Duodenal mucosa (tissue), 2 donors: Measurements from ENCODE around the gene RAF1.
"Not testable (repeated sequence)": the region's sequence is repeated elsewhere in the genome, so short reads cannot be mapped to it uniquely, and the experiment has no call there.

Experiments used
- H3K27ac ChIP-seq: one replicate; pipeline ENCODE4 v1.7.0; 2013; ENCODE audit warnings: low read depth, low read length
- H3K27me3 ChIP-seq, 2 donors: one replicate each; pipeline ENCODE4 v1.7.0; 2013; ENCODE audit warnings: low read length in 2 of 2, control low read depth in 1 of 2; ENCODE audit not compliant: insufficient read depth in 2 of 2, control insufficient read depth in 1 of 2
- H3K36me3 ChIP-seq, 2 donors: one replicate each; pipeline ENCODE4 v1.7.0; 2013; ENCODE audit warnings: low read length in 2 of 2, control low read depth in 1 of 2; ENCODE audit not compliant: insufficient read depth in 2 of 2, control insufficient read depth in 1 of 2
- H3K4me1 ChIP-seq, 2 donors: one replicate each; pipeline ENCODE4 v1.7.0; 2013; ENCODE audit warnings: low read length in 2 of 2, control low read depth in 1 of 2; ENCODE audit not compliant: insufficient read depth in 2 of 2, control insufficient read depth in 1 of 2
- H3K4me3 ChIP-seq, 2 donors: one replicate each; pipeline ENCODE4 v1.7.0; 2013; ENCODE audit warnings: low read length in 2 of 2, low read depth in 1 of 2
- H3K9ac ChIP-seq, 2 donors: one replicate each; pipeline ENCODE4 v1.7.0; 2013; ENCODE audit warnings: low read length in 2 of 2, low read depth in 1 of 2
- H3K9me3 ChIP-seq, 2 donors: one replicate each; pipeline ENCODE4 v1.7.0; 2013; ENCODE audit warnings: low read length in 2 of 2, control low read depth in 1 of 2; ENCODE audit not compliant: control insufficient read depth in 1 of 2

Gene RAF1

DNA sequence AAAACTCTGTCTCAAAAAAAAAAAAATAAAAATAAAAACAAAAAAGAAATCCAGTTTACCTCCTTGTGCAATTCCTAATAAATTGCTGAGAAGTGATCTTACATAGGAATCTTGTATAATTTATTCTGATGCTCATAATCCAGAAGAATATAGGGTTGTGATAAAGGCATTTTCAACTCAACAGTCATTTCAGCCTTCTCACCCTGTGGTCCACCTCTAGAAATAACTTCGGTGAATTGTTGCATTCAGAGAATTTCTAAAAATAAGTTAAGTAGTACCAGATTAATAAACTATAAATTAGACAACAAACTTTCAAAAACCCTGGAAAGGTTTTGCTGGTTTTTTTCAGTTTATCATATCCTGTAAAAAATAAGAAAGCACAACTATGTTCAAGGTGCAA, 20.2 kb downstream of the RAF1 start:
- no peak overlapping the region for H3K4me3 ChIP-seq
- no peaks in the 10 kb centered on the region for H3K9me3 ChIP-seq
- H3K4me1 ChIP-seq: peaks cover 7 to 14% of the 10 kb centered on the region in 2 donors
- H3K9ac ChIP-seq: no peak overlapping the region
- H3K36me3 ChIP-seq: no peaks in the 10 kb centered on the region
- no peak overlapping the region for H3K27ac ChIP-seq
- no peaks in the 10 kb centered on the region for H3K27me3 ChIP-seq

DNA sequence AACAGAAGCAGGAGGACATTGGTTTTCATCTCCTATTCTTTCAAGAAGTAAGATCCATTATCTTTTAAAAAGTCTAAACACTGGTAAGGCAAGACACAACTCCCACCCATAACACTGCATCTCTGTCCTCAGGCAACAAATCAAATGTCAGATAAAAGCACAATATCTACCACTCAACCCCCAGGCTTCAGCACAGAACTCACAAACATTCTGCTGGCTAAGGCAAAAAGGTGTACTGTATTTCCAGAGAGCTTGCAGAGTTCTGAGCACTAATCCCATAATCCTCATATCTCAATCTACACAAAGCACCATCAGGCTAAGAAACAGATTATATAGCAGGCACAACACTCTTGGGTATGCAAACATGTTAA, 20.9 kb downstream of the RAF1 start:
- no peak overlapping the region for H3K27ac ChIP-seq

GRCh38 chr3:12640853-12641252, 23.1 kb downstream of the RAF1 start:
- not testable (repeated sequence) for H3K27ac ChIP-seq, H3K4me3 ChIP-seq, H3K9me3 ChIP-seq, H3K9ac ChIP-seq, H3K36me3 ChIP-seq, H3K27me3 ChIP-seq
- H3K4me1 ChIP-seq: peaks cover 5 to 15% of the 10 kb centered on the region in 2 donors

More for the DNA sequence above, 20.9 kb downstream of the RAF1 start:
- Histone ChIP-seq H3K9me3 (no peaks in the 10 kb centered on the region), H3K36me3 (no peaks in the 10 kb centered on the region), H3K27me3 (no peaks in the 10 kb centered on the region), H3K9ac (no peak overlapping the region), H3K4me3 (no peak overlapping the region), H3K4me1 (peaks cover 5 to 15% of the 10 kb centered on the region in 2 donors)

GRCh38 chr3:12638105-12638504, 25.8 kb downstream of the RAF1 start:
- Histone ChIP-seq H3K27me3 (no peaks in the 10 kb centered on the region), H3K9me3 (no peaks in the 10 kb centered on the region), H3K9ac (no peak overlapping the region), H3K27ac (no peak overlapping the region), H3K36me3 (peaks cover 0 to 3% of the 10 kb centered on the region in 2 donors), H3K4me3 (no peak overlapping the region), H3K4me1 (peaks cover 0 to 8% of the 10 kb centered on the region in 2 donors)

- Histone ChIP-seq H3K4me1 (peaks cover 8 to 19% of the 10 kb centered on the region in 2 donors), H3K9ac (no peak overlapping the region), H3K36me3 (peaks cover 0 to 3% of the 10 kb centered on the region in 2 donors), H3K9me3 (no peaks in the 10 kb centered on the region), H3K4me3 (no peak overlapping the region), H3K27ac (no peak overlapping the region), H3K27me3 (no peaks in the 10 kb centered on the region)
These were observed 30.8 kb downstream of the RAF1 start for GRCh38 chr3:12633108-12633507.

GRCh38 chr3:12632523-12632922, 31.4 kb downstream of the RAF1 start:
- Histone ChIP-seq H3K27me3 (no peaks in the 10 kb centered on the region), H3K4me3 (no peak overlapping the region), H3K9ac (no peak overlapping the region), H3K4me1 (peaks cover 12 to 16% of the 10 kb centered on the region in 2 donors), H3K36me3 (peaks cover 0 to 3% of the 10 kb centered on the region in 2 donors), H3K27ac (no peak overlapping the region), H3K9me3 (no peaks in the 10 kb centered on the region)

DNA sequence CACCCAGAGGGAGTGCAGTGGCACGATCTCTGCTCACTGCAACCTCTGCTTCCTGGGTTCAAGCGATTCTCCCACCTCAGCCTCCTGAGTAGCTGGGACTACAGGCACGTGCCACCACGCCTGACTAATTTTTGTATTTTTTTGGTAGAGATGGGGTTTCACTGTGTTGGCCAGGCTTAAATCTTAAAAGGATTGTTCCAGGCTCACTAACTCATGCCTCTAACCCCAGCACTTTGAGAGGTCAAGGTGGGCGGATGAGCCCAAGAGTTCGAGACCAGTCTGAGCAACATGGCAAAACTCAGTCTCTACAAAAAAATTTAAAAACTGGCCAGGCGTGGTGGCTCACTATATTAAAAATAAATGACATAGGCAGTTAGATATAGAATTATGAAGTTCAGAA, 33.1 kb downstream of the RAF1 start:
- H3K9ac ChIP-seq, H3K4me3 ChIP-seq, H3K9me3 ChIP-seq, H3K27ac ChIP-seq, H3K36me3 ChIP-seq, H3K27me3 ChIP-seq: not testable (repeated sequence)
- peaks cover 19 to 20% of the 10 kb centered on the region in 2 donors for H3K4me1 ChIP-seq

GRCh38 chr3:12630292-12630691, 33.6 kb downstream of the RAF1 start:
- Histone ChIP-seq H3K9ac (no peak overlapping the region), H3K4me3 (no peak overlapping the region), H3K27me3 (no peaks in the 10 kb centered on the region), H3K4me1 (peaks cover 24 to 26% of the 10 kb centered on the region in 2 donors), H3K27ac (no peak overlapping the region), H3K9me3 (no peaks in the 10 kb centered on the region), H3K36me3 (peaks cover 0 to 3% of the 10 kb centered on the region in 2 donors)

DNA sequence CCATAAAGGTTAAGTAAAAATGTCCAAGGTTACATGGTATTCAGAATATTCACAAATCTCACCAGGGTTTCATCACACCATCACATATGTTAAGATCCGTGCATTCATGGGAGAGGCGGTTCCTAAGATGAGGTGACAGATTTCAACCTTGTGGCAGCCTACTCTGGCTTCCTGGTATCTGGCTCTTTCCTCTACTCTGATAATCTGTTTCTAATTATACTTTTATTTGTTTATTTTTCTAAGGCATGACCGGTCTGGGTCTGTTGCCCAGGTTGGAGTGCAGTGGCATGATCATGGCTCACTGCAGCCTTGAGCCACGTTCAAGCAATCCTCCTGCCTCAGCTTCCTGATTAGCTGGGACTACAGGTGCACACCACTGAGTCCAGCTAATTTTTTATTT, 34.4 kb downstream of the RAF1 start:
- Histone ChIP-seq H3K9ac (no peak overlapping the region), H3K9me3 (no peaks in the 10 kb centered on the region), H3K36me3 (peaks cover 0 to 2% of the 10 kb centered on the region in 2 donors), H3K4me3 (no peak overlapping the region), H3K27me3 (no peaks in the 10 kb centered on the region), H3K27ac (no peak overlapping the region), H3K4me1 (peaks cover 26 to 27% of the 10 kb centered on the region in 2 donors)

- Histone ChIP-seq H3K9me3 (no peaks in the 10 kb centered on the region), H3K27me3 (no peaks in the 10 kb centered on the region), H3K27ac (no peak overlapping the region), H3K4me3 (no peak overlapping the region), H3K36me3 (no peaks in the 10 kb centered on the region), H3K4me1 (peaks cover 26 to 27% of the 10 kb centered on the region in 2 donors), H3K9ac (no peak overlapping the region)
These were observed 35.1 kb downstream of the RAF1 start for GRCh38 chr3:12628813-12629212.

DNA sequence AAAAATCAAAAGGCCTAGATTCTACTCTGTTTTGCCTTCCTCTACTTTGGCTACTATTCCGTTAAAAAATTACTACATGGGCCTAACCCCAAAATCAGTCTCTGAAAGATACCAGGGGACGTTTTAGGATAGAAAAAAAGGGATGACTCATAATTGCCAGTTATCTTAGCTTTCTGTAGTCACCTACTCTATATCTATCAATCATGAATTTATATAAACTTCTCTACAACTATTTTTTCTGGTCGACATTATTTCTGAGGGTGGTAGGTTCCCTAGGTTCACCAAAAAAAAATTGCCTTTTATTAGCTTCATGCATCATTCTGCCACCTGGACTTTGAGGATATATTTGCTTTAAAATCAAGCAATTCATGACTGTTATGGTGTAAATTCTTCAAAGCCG, 36.5 kb downstream of the RAF1 start:
- Histone ChIP-seq H3K9ac (no peak overlapping the region), H3K9me3 (no peaks in the 10 kb centered on the region), H3K36me3 (no peaks in the 10 kb centered on the region), H3K27me3 (no peaks in the 10 kb centered on the region), H3K4me3 (no peak overlapping the region), H3K27ac (no peak overlapping the region), H3K4me1 (peaks cover 29 to 30% of the 10 kb centered on the region in 2 donors)
